Measurements from ENCODE around the gene BUB1B. TPM values are rescaled to one million over a fixed set of nuclear protein-coding genes. Genes with fewer than 3 reads are reported as not detected.
A peak's percentile ranks its signal among the peaks of the same experiment; 100 is the strongest.

BUB1B gene
- total RNA-seq, 1 experiment from 2014 or later = 83.2 TPM

GRCh38 chr15:40252141-40252437 is 91.2 kb downstream of the BUB1B start:
- H3K27ac Mint-ChIP-seq = no peak overlapping the region
- Histone ChIP-seq H3K9me3 (ENCODE audit: control insufficient read depth, low read depth, low read length) (no peaks in the 10 kb centered on the region), H2AFZ (ENCODE audit: low read length) (no peak overlapping the region), H4K5ac (ENCODE audit: insufficient read length, low read depth, low read length) (no peak overlapping the region), H3K4ac (ENCODE audit: low read depth, low read length) (no peak overlapping the region), H2BK5ac (ENCODE audit: insufficient read length, low read length) (no peak overlapping the region), H3K4me1 (ENCODE audit: insufficient read depth, low read length) (no peaks in the 10 kb centered on the region), H4K8ac (replicated peaks; ENCODE audit: insufficient read length, low read depth, low read length) (no peak overlapping the region), H2BK20ac (ENCODE audit: low read depth, low read length, poor library complexity, severe bottlenecking) (no peak overlapping the region), H2BK12ac (ENCODE audit: insufficient read length, low read depth, low read length) (no peak overlapping the region), H3K27ac (ENCODE audit: insufficient read length, low read depth, low read length) (no peak overlapping the region), H3T11ph (ENCODE audit: low read length) (no peak overlapping the region), H3K27me3 (ENCODE audit: insufficient read depth, low read length) (peaks cover 16% of the 10 kb centered on the region; the same call in 1 of the 2 replicates), H3K56ac (ENCODE audit: insufficient read length, low read depth, low read length) (no peak overlapping the region), H3K18ac (ENCODE audit: insufficient read length, low read depth, low read length) (no peak overlapping the region), H3K23me2 (ENCODE audit: insufficient read length, low read depth, low read length, poor library complexity, severe bottlenecking) (peaks cover 9% of the 10 kb centered on the region), H3K23ac (ENCODE audit: insufficient read length, low read depth, low read length) (no peak overlapping the region), H2AK5ac (ENCODE audit: insufficient read length, low read length) (no peak overlapping the region), H3K9ac (ENCODE audit: extremely low read depth, insufficient read length, low read length) (no peak overlapping the region), H2BK120ac (ENCODE audit: low read depth, low read length, poor library complexity, severe bottlenecking) (no peak overlapping the region), H3K79me2 (ENCODE audit: insufficient read depth, low read length) (no peaks in the 10 kb centered on the region), H3K79me1 (ENCODE audit: insufficient read depth, low read depth, low read length, poor library complexity, severe bottlenecking) (no peaks in the 10 kb centered on the region), H4K91ac (ENCODE audit: insufficient read length, low read depth, low read length) (no peak overlapping the region), H3K4me2 (ENCODE audit: insufficient read depth, insufficient read length, low read length) (peak overlapping the region; percentile 45), H4K20me1 (ENCODE audit: control insufficient read depth, insufficient read depth, insufficient read length) (no peaks in the 10 kb centered on the region), H2BK15ac (ENCODE audit: low read depth, low read length) (no peak overlapping the region), H3K14ac (ENCODE audit: insufficient read depth, low read length) (no peak overlapping the region; the same call in 1 of the 2 replicates)
- peaks cover 0 to 3% (median under 1%) of the 10 kb centered on the region in 3 experiments; a peak in 2 of 7 replicates for H3K36me3 Mint-ChIP-seq (ENCODE audit: insufficient read depth in 1 of 3, low read depth in 3 of 3)
- peaks cover 48% of the 10 kb centered on the region for H3K27me3 Mint-ChIP-seq (ENCODE audit: low read depth)
- no peak for DNase-seq
- WGBS (ENCODE audit: extremely low coverage, insufficient read length, low lambda C conversion rate) = no CpG with 5 or more reads among the region's 27 CpGs
- no peaks in the 10 kb centered on the region; a peak in 1 of 5 replicates for H3K9me3 Mint-ChIP-seq
- H3K4me1 Mint-ChIP-seq = peaks cover 10 to 17% of the 10 kb centered on the region in 2 experiments
- peak overlapping the region; percentile 47 to 58; a peak in 3 of 5 replicates for H3K4me3 Mint-ChIP-seq
- TF ChIP-seq CTCF (conservative IDR thresholded peaks at IDR 0.05) = no peak

All from H9 (cell line).